K562 (cell line): ENCODE results near the gene SSH3. TPM values are rescaled to one million over a fixed set of nuclear protein-coding genes. Genes with fewer than 3 reads are reported as not detected.

Experiments
- ARID3A ChIP-seq: IDR thresholded peaks from 2 replicates; pipeline ENCODE4 v1.6.1; 2012; ENCODE audit warnings: low read depth, low read length, improper control_type of control experiment, borderline replicate concordance
- CBFA2T3 ChIP-seq: fragments of 450-650 bp; IDR thresholded peaks from 2 replicates; pipeline ENCODE4 v1.6.1; 2017
- CHCHD3 ChIP-seq: fragments of 250-450 bp; sonication (Bioruptor Pico); IDR thresholded peaks from 2 replicates; pipeline ENCODE4 v2.1.2; 2022; ENCODE audit warnings: mild to moderate bottlenecking
- EGR1 ChIP-seq: fragments of 450-650 bp; conservative IDR thresholded peaks from 2 replicates; pipeline ENCODE4 v1.6.1; 2017; ENCODE audit warnings: mild to moderate bottlenecking
- JUND ChIP-seq, 2 experiments: IDR thresholded peaks; 2 replicates in 1 of 2; 3 replicates in 1 of 2; pipeline ENCODE4 v1.6.1; 2011; ENCODE audit warnings: borderline replicate concordance in 2 of 2, low read depth in 2 of 2, low read length in 2 of 2, improper control_type of control experiment in 1 of 2, missing biosample characterization in 1 of 2, missing genetic modification characterization in 1 of 2, missing genetic modification reagents in 1 of 2
- KDM5B ChIP-seq: fragments of 200-600 bp; sonication (generic); IDR thresholded peaks from 2 replicates; pipeline ENCODE4 v1.6.1; 2012; ENCODE audit warnings: low read depth, mild to moderate bottlenecking, moderate library complexity, low read length, control low read depth, inconsistent platforms; ENCODE audit not compliant: insufficient replicate concordance
- KLF13 ChIP-seq: fragments of 450-650 bp; IDR thresholded peaks from 2 replicates; pipeline ENCODE4 v1.6.1; 2016; ENCODE audit warnings: missing genetic modification characterization, low read depth, mild to moderate bottlenecking, missing compliant biosample characterization, moderate library complexity, borderline replicate concordance
- KLF16 ChIP-seq: IDR thresholded peaks from 2 replicates; pipeline ENCODE4 v1.6.1; 2016; ENCODE audit warnings: antibody characterized with exemption
- MXI1 ChIP-seq: IDR thresholded peaks from 2 replicates; pipeline ENCODE4 v1.6.1; 2011; ENCODE audit warnings: low read depth, mild to moderate bottlenecking, improper control_type of control experiment, low read length
- PHF8 ChIP-seq: fragments of 200-600 bp; sonication (generic); IDR thresholded peaks from 2 replicates; pipeline ENCODE4 v1.6.1; 2012; ENCODE audit warnings: mixed run types, mild to moderate bottlenecking, inconsistent platforms, low read length, moderate library complexity, borderline replicate concordance
- PPARD ChIP-seq: fragments of 250-450 bp; sonication (Bioruptor Pico); IDR thresholded peaks from 2 replicates; pipeline ENCODE4 v1.8.0; 2022; ENCODE audit warnings: inconsistent platforms, mild to moderate bottlenecking, moderate library complexity
- RBM14 ChIP-seq: fragments of 200-400 bp; formaldehyde crosslinking; IDR thresholded peaks from 2 replicates; pipeline ENCODE4 v1.6.1; 2018; ENCODE audit warnings: low read depth, mild to moderate bottlenecking, low read length, moderate library complexity, borderline replicate concordance; ENCODE audit not compliant: insufficient read depth
- SAFB ChIP-seq: fragments of 200-400 bp; formaldehyde crosslinking; IDR thresholded peaks from 2 replicates; pipeline ENCODE4 v1.6.1; 2017; ENCODE audit warnings: low read depth, low read length, borderline replicate concordance
- SIN3A ChIP-seq, 2 experiments: fragments of 150-350 bp in 1 of 2; IDR thresholded peaks; 2 replicates each; pipeline ENCODE4 v1.6.1; 2011 to 2016; ENCODE audit warnings: borderline replicate concordance in 2 of 2, low read depth in 2 of 2, low read length in 2 of 2, mild to moderate bottlenecking in 2 of 2, moderate library complexity in 2 of 2; ENCODE audit not compliant: control insufficient read depth in 1 of 2
- WHSC1 ChIP-seq: IDR thresholded peaks from one replicate; pipeline ENCODE4 v1.6.1; 2012; ENCODE audit warnings: low read length, control low read depth, inconsistent platforms
- ZNF408 ChIP-seq: fragments of 250-450 bp; sonication (Bioruptor Pico); IDR thresholded peaks from 2 replicates; pipeline ENCODE4 v1.4.0; 2020; ENCODE audit warnings: low read depth, mild to moderate bottlenecking, moderate library complexity
- polyA plus RNA-seq, 8 experiments: library from polyadenylated mRNA; depleted of rRNA in 4 of 8; stranded (reverse) in 5 of 8; unstranded in 3 of 8; fragments of >200 nt; fragmentation: Nextera tagmentation in 2 of 8; fragmentation: Illumina TruSeq in 1 of 8; extraction: Ambion mirVana in 2 of 8; extraction: Trizol in 1 of 8; gene quantifications; 2 replicates each; pipeline versions ENCODE4 v1.2.1 to v1.2.3, GENCODE V29; 2011 to 2014; ENCODE audit warnings: inconsistent platforms in 1 of 8, missing spikeins in 1 of 8
- total RNA-seq, 7 experiments: library from RNA; depleted of rRNA in 6 of 7; stranded (reverse); fragments of >200 nt in 6 of 7; fragmentation: Illumina TruSeq in 2 of 7; extraction: Trizol in 2 of 7; gene quantifications; 2 replicates each; pipeline versions ENCODE4 v1.2.1 to v1.2.3, GENCODE V29; 2011 to 2021; ENCODE audit warnings: low replicate concordance in 1 of 7
- TF ChIP-seq, protein P1 (sequence below), 3 experiments: IDR thresholded peaks in 2 of 3; conservative IDR thresholded peaks in 1 of 3; 2 replicates each; pipeline ENCODE4 v1.5.1; 2011 to 2012; ENCODE audit warnings: low read length in 3 of 3, mild to moderate bottlenecking in 3 of 3, control low read depth in 2 of 3, improper control_type of control experiment in 1 of 3, inconsistent platforms in 1 of 3, low read depth in 1 of 3, mixed read lengths in 1 of 3, moderate library complexity in 1 of 3; ENCODE audit not compliant: insufficient read depth in 2 of 3
- TF ChIP-seq, protein P2 (sequence below): sonication (generic); formaldehyde crosslinking; IDR thresholded peaks from 2 replicates; pipeline ENCODE4 v1.8.0; 2022; ENCODE audit warnings: missing genetic modification reagents, mild to moderate bottlenecking, borderline replicate concordance

SSH3 gene
- total and polyA plus RNA-seq, 9 of the 15 experiments (the other 6 are each of a cell fraction or from before 2014, with no cell fraction given) = 0.07 to 1.0 (median 0.24) TPM; not detected in 3

- TF ChIP-seq, protein P1, sequence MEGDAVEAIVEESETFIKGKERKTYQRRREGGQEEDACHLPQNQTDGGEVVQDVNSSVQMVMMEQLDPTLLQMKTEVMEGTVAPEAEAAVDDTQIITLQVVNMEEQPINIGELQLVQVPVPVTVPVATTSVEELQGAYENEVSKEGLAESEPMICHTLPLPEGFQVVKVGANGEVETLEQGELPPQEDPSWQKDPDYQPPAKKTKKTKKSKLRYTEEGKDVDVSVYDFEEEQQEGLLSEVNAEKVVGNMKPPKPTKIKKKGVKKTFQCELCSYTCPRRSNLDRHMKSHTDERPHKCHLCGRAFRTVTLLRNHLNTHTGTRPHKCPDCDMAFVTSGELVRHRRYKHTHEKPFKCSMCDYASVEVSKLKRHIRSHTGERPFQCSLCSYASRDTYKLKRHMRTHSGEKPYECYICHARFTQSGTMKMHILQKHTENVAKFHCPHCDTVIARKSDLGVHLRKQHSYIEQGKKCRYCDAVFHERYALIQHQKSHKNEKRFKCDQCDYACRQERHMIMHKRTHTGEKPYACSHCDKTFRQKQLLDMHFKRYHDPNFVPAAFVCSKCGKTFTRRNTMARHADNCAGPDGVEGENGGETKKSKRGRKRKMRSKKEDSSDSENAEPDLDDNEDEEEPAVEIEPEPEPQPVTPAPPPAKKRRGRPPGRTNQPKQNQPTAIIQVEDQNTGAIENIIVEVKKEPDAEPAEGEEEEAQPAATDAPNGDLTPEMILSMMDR (IDR thresholded peaks at IDR 0.05 in 2 of 3, conservative IDR thresholded peaks at IDR 0.05 in 1 of 3; ENCODE audit: insufficient read depth in 2 of 3, low read depth in 1 of 3, low read length in 3 of 3) = peak in 2 of 3 experiments; percentile 50 to 65; a peak in 4 of 6 replicates
- TF ChIP-seq, protein P2, sequence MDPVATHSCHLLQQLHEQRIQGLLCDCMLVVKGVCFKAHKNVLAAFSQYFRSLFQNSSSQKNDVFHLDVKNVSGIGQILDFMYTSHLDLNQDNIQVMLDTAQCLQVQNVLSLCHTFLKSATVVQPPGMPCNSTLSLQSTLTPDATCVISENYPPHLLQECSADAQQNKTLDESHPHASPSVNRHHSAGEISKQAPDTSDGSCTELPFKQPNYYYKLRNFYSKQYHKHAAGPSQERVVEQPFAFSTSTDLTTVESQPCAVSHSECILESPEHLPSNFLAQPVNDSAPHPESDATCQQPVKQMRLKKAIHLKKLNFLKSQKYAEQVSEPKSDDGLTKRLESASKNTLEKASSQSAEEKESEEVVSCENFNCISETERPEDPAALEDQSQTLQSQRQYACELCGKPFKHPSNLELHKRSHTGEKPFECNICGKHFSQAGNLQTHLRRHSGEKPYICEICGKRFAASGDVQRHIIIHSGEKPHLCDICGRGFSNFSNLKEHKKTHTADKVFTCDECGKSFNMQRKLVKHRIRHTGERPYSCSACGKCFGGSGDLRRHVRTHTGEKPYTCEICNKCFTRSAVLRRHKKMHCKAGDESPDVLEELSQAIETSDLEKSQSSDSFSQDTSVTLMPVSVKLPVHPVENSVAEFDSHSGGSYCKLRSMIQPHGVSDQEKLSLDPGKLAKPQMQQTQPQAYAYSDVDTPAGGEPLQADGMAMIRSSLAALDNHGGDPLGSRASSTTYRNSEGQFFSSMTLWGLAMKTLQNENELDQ (CRISPR knock-in tag) = no peak
- no peak for TF ChIP-seq ARID3A
- TF ChIP-seq CBFA2T3 = 0 out of 2 replicates have a peak, but pooled peaks have one; percentile 8
- no peak for TF ChIP-seq KLF16
- no peak for TF ChIP-seq MXI1
- peak; percentile 77; the same call in 1 of the 2 replicates for TF ChIP-seq SAFB
- peak; percentile 35; the same call in 1 of the 2 replicates for TF ChIP-seq KLF13 (tag)
- TF ChIP-seq ZNF408 (CRISPR knock-in tag) = no peak
- peak; percentile 80 for TF ChIP-seq EGR1
- TF ChIP-seq RBM14 = peak; percentile 87; the same call in 1 of the 2 replicates
- TF ChIP-seq JUND (IDR thresholded peaks at IDR 0.05; ENCODE audit: borderline replicate concordance, low read depth, low read length) = peak; percentile 56
- TF ChIP-seq JUND (tag; IDR thresholded peaks at IDR 0.05; ENCODE audit: borderline replicate concordance, low read depth, low read length) = peak; percentile 32; the same call in 1 of the 3 replicates
- TF ChIP-seq PPARD = no peak
- peak; percentile 74 for TF ChIP-seq KDM5B
- TF ChIP-seq WHSC1 = no peak
- peak; percentile 29 to 71; a peak in 3 of 4 replicates for TF ChIP-seq SIN3A (IDR thresholded peaks at IDR 0.05; ENCODE audit: borderline replicate concordance in 2 of 2, control insufficient read depth in 1 of 2, low read depth in 2 of 2, low read length in 2 of 2)
- peak; percentile 77 for TF ChIP-seq PHF8
- no peak for TF ChIP-seq CHCHD3 (CRISPR knock-in tag)
These were observed 14.7 kb upstream of the SSH3 start (continued) for GRCh38 chr11:67288452-67289225.
